ENCODE measurements around the gene NOC4L.

Gene NOC4L

GRCh38 chr12:132201391-132202120 is 57.3 kb downstream of the NOC4L start:
- no peak for DNase-seq
